GM21619 (cell line): Measurements from ENCODE around the gene ATP9A.
"Not testable (repeated sequence)": the region's sequence is repeated elsewhere in the genome, so short reads cannot be mapped to it uniquely, and the experiment has no call there.

ENCODE experiments used
- ATAC-seq: cut with Tn5 transposase; IDR thresholded peaks from one replicate; pipeline ENCODE4 v1.9.1; 2021; ENCODE audit not compliant: unreplicated experiment

ATP9A gene

GRCh38 chr20:51767867-51768758, at the start of gene ATP9A:
Gene ATP9A, minus strand, starts transcription at chr20:51768390. Its CDS starts 21 bp downstream, at chr20:51768369.
- no peak for ATAC-seq

- ATAC-seq: not testable (repeated sequence)
Measured at GRCh38 chr20:51816856-51817255, 48.7 kb upstream of the ATP9A start.

GRCh38 chr20:51815383-51816076, 47.3 kb upstream of the ATP9A start:
- ATAC-seq: no peak

- ATAC-seq: no peak
Measured at GRCh38 chr20:51812861-51813260, 44.7 kb upstream of the ATP9A start.

- no peak for ATAC-seq
Measured at GRCh38 chr20:51811514-51812128, 43.4 kb upstream of the ATP9A start.

GRCh38 chr20:51811042-51811355, 42.8 kb upstream of the ATP9A start:
- no peak for ATAC-seq

- ATAC-seq: no peak
Measured at GRCh38 chr20:51810155-51811041, 42.2 kb upstream of the ATP9A start.

- ATAC-seq: no peak
Measured at GRCh38 chr20:51807720-51808250, 39.6 kb upstream of the ATP9A start.

GRCh38 chr20:51804754-51805153, 36.6 kb upstream of the ATP9A start:
- no peak for ATAC-seq

GRCh38 chr20:51803148-51803854, 35.1 kb upstream of the ATP9A start:
- ATAC-seq: no peak

GRCh38 chr20:51802170-51802751, 34.1 kb upstream of the ATP9A start, which contains the start of gene SALL4:
Gene SALL4, minus strand, starts transcription at chr20:51802521. Its CDS starts 113 bp downstream, at chr20:51802408.
- no peak for ATAC-seq

GRCh38 chr20:51801823-51802123, 33.6 kb upstream of the ATP9A start:
- ATAC-seq: no peak

- no peak for ATAC-seq
Measured at GRCh38 chr20:51801122-51801822, 33.1 kb upstream of the ATP9A start.

GRCh38 chr20:51800872-51801121, 32.6 kb upstream of the ATP9A start:
- no peak for ATAC-seq

GRCh38 chr20:51800060-51800871, 32.1 kb upstream of the ATP9A start:
- no peak for ATAC-seq

- ATAC-seq: no peak
Measured at GRCh38 chr20:51799401-51799860, 31.2 kb upstream of the ATP9A start.

GRCh38 chr20:51797357-51798025, 29.3 kb upstream of the ATP9A start:
- ATAC-seq: no peak

GRCh38 chr20:51796340-51796739, 28.1 kb upstream of the ATP9A start:
- no peak for ATAC-seq
